ENCODE data around the gene STX8.

DNA sequence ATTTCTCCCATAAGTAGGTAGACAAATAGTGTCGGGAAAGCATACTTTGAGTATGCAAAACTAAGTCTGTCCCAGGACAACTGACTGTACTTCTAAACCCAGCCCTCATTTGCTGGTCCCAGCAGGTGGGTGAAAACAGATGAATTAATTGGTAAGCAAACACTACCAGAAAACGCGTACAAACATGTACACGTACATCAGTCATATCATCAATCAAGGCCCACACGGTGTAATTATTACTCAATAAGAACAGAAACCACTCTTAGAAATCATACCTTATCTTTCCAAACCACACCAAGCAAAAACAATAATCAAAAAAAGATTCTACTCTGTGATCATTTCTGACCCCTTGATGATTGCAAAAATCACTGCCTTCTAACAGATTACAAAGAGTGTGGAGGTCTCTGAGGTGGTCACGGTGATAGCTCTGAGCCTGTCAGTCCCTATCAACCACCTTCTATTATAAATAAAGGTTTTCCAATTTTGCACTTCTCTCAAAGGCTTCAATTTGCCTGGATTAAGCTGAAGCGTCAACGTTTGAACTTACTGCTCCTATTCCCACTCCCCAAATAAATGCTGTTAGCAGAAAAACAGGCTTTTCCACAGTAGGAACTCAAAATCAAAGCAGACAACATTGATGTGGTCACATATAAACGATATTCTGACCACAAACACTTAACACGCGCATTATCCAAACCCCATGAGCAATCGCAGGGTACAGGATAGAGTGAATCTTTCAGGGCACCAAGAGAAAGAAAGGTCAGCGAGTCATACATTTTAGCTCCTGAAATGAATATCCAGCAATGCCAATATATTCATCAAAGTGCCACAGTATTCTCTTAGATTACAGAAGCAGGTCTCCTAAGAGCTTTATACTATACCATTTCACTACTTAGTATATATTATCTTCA, 211.9 kb downstream of the STX8 start:
- TF ChIP-seq, protein P1, sequence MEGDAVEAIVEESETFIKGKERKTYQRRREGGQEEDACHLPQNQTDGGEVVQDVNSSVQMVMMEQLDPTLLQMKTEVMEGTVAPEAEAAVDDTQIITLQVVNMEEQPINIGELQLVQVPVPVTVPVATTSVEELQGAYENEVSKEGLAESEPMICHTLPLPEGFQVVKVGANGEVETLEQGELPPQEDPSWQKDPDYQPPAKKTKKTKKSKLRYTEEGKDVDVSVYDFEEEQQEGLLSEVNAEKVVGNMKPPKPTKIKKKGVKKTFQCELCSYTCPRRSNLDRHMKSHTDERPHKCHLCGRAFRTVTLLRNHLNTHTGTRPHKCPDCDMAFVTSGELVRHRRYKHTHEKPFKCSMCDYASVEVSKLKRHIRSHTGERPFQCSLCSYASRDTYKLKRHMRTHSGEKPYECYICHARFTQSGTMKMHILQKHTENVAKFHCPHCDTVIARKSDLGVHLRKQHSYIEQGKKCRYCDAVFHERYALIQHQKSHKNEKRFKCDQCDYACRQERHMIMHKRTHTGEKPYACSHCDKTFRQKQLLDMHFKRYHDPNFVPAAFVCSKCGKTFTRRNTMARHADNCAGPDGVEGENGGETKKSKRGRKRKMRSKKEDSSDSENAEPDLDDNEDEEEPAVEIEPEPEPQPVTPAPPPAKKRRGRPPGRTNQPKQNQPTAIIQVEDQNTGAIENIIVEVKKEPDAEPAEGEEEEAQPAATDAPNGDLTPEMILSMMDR (IDR thresholded peaks at IDR 0.05 in 2 of 3, conservative IDR thresholded peaks at IDR 0.05 in 1 of 3; ENCODE audit: borderline replicate concordance in 1 of 3, insufficient read depth in 1 of 3, low read depth in 2 of 3, low read length in 2 of 3): no peak
- TF ChIP-seq JUND (IDR thresholded peaks at IDR 0.05) (no peak), POLR2A (IDR thresholded peaks at IDR 0.05; ENCODE audit: borderline replicate concordance, extremely low read depth, insufficient read depth, insufficient read length) (no peak), SP1 (IDR thresholded peaks at IDR 0.05; ENCODE audit: low read depth) (no peak), ZNF274 (IDR thresholded peaks at IDR 0.05; ENCODE audit: low read depth, low read length) (no peak)
- TF ChIP-seq, protein P2, sequence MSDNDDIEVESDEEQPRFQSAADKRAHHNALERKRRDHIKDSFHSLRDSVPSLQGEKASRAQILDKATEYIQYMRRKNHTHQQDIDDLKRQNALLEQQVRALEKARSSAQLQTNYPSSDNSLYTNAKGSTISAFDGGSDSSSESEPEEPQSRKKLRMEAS (IDR thresholded peaks at IDR 0.05): no peak
